NCI-H2107 (cell line): ENCODE results near the gene TRAK2.
"Not testable (repeated sequence)": the region's sequence is repeated elsewhere in the genome, so short reads cannot be mapped to it uniquely, and the experiment has no call there.

ENCODE experiments used
- DNase-seq: peaks from one replicate; lab custom pipeline; 2025; lab: John Stamatoyannopoulos, UW

The TRAK2 gene

GRCh38 chr2:201448701-201449100, 2.6 kb downstream of the TRAK2 start:
- DNase-seq, result no peak

- no peak for DNase-seq
Observed at GRCh38 chr2:201448061-201448460, 3.2 kb downstream of the TRAK2 start.

- no peak for DNase-seq
Observed at GRCh38 chr2:201447086-201447485, 4.2 kb downstream of the TRAK2 start.

GRCh38 chr2:201444746-201445465, 6.4 kb downstream of the TRAK2 start:
- DNase-seq, result no peak

GRCh38 chr2:201441409-201441808, 9.8 kb downstream of the TRAK2 start:
- no peak for DNase-seq

GRCh38 chr2:201440182-201440581, 11.1 kb downstream of the TRAK2 start:
- no peak for DNase-seq

- DNase-seq, result not testable (repeated sequence)
Observed at GRCh38 chr2:201439336-201439922, 11.8 kb downstream of the TRAK2 start.

- no peak for DNase-seq
Observed at GRCh38 chr2:201436141-201436540, 15.1 kb downstream of the TRAK2 start.

GRCh38 chr2:201433394-201433995, 17.8 kb downstream of the TRAK2 start:
- DNase-seq, result no peak

- DNase-seq, result no peak
Observed at GRCh38 chr2:201432621-201433393, 18.5 kb downstream of the TRAK2 start.

GRCh38 chr2:201432038-201432620, 19.1 kb downstream of the TRAK2 start:
- no peak for DNase-seq

- DNase-seq, result no peak
Observed at GRCh38 chr2:201430839-201431238, 20.4 kb downstream of the TRAK2 start.

GRCh38 chr2:201430322-201430721, 20.9 kb downstream of the TRAK2 start:
- not testable (repeated sequence) for DNase-seq

- not testable (repeated sequence) for DNase-seq
Observed at GRCh38 chr2:201429835-201430234, 21.4 kb downstream of the TRAK2 start.

- not testable (repeated sequence) for DNase-seq
Observed at GRCh38 chr2:201428366-201428765, 22.9 kb downstream of the TRAK2 start.

GRCh38 chr2:201425952-201426351, 25.3 kb downstream of the TRAK2 start:
- no peak for DNase-seq

GRCh38 chr2:201420442-201421113, 30.7 kb downstream of the TRAK2 start:
- no peak for DNase-seq

- DNase-seq, result no peak
Observed at GRCh38 chr2:201419986-201420385, 31.3 kb downstream of the TRAK2 start.

- no peak for DNase-seq
Observed at GRCh38 chr2:201419057-201419635, 32.1 kb downstream of the TRAK2 start.

- no peak for DNase-seq
Observed at GRCh38 chr2:201415149-201415548, 36.1 kb downstream of the TRAK2 start.
